HFFc6 (cell line): Measurements from ENCODE around the gene IMMP2L. TPM values are rescaled to one million over a fixed set of nuclear protein-coding genes. Genes with fewer than 3 reads are reported as not detected.

Experiments
- DNase-seq: peaks from one replicate; pipeline ENCODE4 v3.0.0-alpha.2; 2018
- H3K27ac Mint-ChIP-seq: 2 replicates; pipeline ENCODE4 v1.8.0; 2020; ENCODE audit warnings: mild to moderate bottlenecking, mixed read lengths
- H3K27me3 Mint-ChIP-seq: 2 replicates; pipeline ENCODE4 v1.8.0; 2021; ENCODE audit warnings: mild to moderate bottlenecking, moderate library complexity, mixed read lengths; ENCODE audit not compliant: insufficient read depth
- H3K36me3 Mint-ChIP-seq: 2 replicates; pipeline ENCODE4 v1.8.0; 2021; ENCODE audit warnings: low read depth, mixed read lengths
- H3K4me1 Mint-ChIP-seq: 2 replicates; pipeline ENCODE4 v1.8.0; 2020; ENCODE audit warnings: low read depth, mixed read lengths
- H3K4me3 Mint-ChIP-seq: 2 replicates; pipeline ENCODE4 v1.8.0; 2020; ENCODE audit warnings: mild to moderate bottlenecking, moderate library complexity, mixed read lengths
- H3K9me3 Mint-ChIP-seq: 2 replicates; pipeline ENCODE4 v1.8.0; 2020; ENCODE audit warnings: mild to moderate bottlenecking, mixed read lengths
- CTCF ChIP-seq: fragments of 200-600 bp; sonication (generic); IDR thresholded peaks from 2 replicates; pipeline ENCODE4 v1.5.0; 2021; ENCODE audit warnings: antibody characterized with exemption, mild to moderate bottlenecking
- total RNA-seq, 6 experiments: library from RNA; stranded (reverse); fragmentation: NEBNext Ultra II Directional; extraction: Animal tissue kit (Norgen Biotek cat#: 25700); gene quantifications; 2 replicates in 1 of 6; 3 replicates in 5 of 6; pipeline ENCODE4 v1.2.3, GENCODE V29; 2021

IMMP2L gene
- total RNA-seq, 6 experiments from 2014 or later, result 7.2 to 13.6 (median 10.1) TPM

- TF ChIP-seq CTCF, result no peak
- Mint-ChIP-seq H3K9me3 (no peaks in the 10 kb centered on the region), H3K36me3 (peaks cover under 1% of the 10 kb centered on the region), H3K27ac (no peak overlapping the region), H3K4me1 (no peaks in the 10 kb centered on the region), H3K4me3 (no peak overlapping the region), H3K27me3 (no peaks in the 10 kb centered on the region)
- DNase-seq, result no peak
Observed at GRCh38 chr7:111173528-111173927, 388.8 kb downstream of the IMMP2L start.

- Mint-ChIP-seq H3K9me3 (no peaks in the 10 kb centered on the region), H3K36me3 (no peaks in the 10 kb centered on the region), H3K27me3 (no peaks in the 10 kb centered on the region), H3K27ac (no peak overlapping the region), H3K4me1 (no peaks in the 10 kb centered on the region), H3K4me3 (no peak overlapping the region)
- no peak for TF ChIP-seq CTCF
- no peak for DNase-seq
Observed at GRCh38 chr7:111172564-111173257, 389.6 kb downstream of the IMMP2L start.

- H3K27me3 Mint-ChIP-seq, result no peaks in the 10 kb centered on the region; the same call in 1 of the 2 replicates
- no peak for TF ChIP-seq CTCF
Observed at GRCh38 chr7:111168182-111168581, 394.1 kb downstream of the IMMP2L start.

GRCh38 chr7:111164442-111164841 lies 397.9 kb downstream of the IMMP2L start:
- Mint-ChIP-seq H3K9me3 (no peaks in the 10 kb centered on the region), H3K4me3 (no peak overlapping the region), H3K27ac (no peak overlapping the region)

More at GRCh38 chr7:111168182-111168581, 394.1 kb downstream of the IMMP2L start:
- no peaks in the 10 kb centered on the region for H3K36me3 Mint-ChIP-seq
- H3K4me3 Mint-ChIP-seq, result no peak overlapping the region
- H3K9me3 Mint-ChIP-seq, result no peaks in the 10 kb centered on the region
- peaks cover 12% of the 10 kb centered on the region for H3K4me1 Mint-ChIP-seq
- DNase-seq, result no peak
- H3K27ac Mint-ChIP-seq, result no peak overlapping the region

GRCh38 chr7:111162692-111163091 lies 399.6 kb downstream of the IMMP2L start:
- DNase-seq, result no peak
- H3K9me3 Mint-ChIP-seq, result no peaks in the 10 kb centered on the region
- H3K27ac Mint-ChIP-seq, result no peak overlapping the region
- no peak overlapping the region for H3K4me3 Mint-ChIP-seq
- H3K36me3 Mint-ChIP-seq, result peaks cover 5% of the 10 kb centered on the region; the same call in 1 of the 2 replicates
- no peaks in the 10 kb centered on the region; the same call in 1 of the 2 replicates for H3K27me3 Mint-ChIP-seq
- no peak for TF ChIP-seq CTCF
- H3K4me1 Mint-ChIP-seq, result peaks cover 41% of the 10 kb centered on the region

More at GRCh38 chr7:111164442-111164841, 397.9 kb downstream of the IMMP2L start:
- no peaks in the 10 kb centered on the region; the same call in 1 of the 2 replicates for H3K27me3 Mint-ChIP-seq
- TF ChIP-seq CTCF, result no peak
- H3K36me3 Mint-ChIP-seq, result peaks cover 5% of the 10 kb centered on the region; the same call in 1 of the 2 replicates
- H3K4me1 Mint-ChIP-seq, result peaks cover 34% of the 10 kb centered on the region
- DNase-seq, result no peak
